ENCODE results near the gene NAV2.
A peak's percentile ranks its signal among the peaks of the same experiment; 100 is the strongest.

NAV2 gene

DNA sequence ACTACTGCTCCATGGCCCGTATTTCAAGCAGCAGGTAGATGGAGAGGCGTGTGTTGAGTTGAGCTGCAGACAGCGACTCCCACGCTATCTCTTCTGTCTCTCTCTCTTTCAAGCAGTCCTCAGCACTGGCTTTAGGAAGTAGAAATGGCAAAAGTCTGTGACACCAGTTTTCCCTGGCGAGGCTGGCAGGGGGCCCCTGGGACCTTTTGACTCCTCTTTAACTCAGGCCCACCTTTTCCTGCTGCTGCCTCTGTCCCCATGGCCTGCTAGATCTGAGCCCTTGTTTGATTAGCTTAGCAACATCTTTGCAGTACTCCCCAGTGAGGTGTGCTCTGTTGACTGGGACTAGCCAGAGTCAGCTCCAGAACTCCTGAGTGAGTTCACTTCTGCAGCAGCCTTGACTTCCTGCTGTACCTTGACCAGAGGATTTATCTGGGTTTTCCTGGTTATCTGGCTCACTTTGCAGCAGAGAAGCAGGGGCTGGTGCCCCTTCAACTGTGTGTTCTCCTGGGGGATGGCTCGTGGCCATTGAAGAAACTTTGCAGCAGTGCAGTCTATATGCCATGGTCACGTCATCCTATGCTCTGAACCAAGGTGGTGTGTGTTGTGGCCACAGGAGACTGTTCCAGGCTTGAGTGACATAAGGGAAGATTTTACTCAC is 263.8 kb downstream of the NAV2 start:
- no peak for DNase-seq (ENCODE audit: low spot score)

- no peak for DNase-seq (ENCODE audit: low spot score)
Measured at GRCh38 chr11:19977941-19978340, 265.3 kb downstream of the NAV2 start.

DNA sequence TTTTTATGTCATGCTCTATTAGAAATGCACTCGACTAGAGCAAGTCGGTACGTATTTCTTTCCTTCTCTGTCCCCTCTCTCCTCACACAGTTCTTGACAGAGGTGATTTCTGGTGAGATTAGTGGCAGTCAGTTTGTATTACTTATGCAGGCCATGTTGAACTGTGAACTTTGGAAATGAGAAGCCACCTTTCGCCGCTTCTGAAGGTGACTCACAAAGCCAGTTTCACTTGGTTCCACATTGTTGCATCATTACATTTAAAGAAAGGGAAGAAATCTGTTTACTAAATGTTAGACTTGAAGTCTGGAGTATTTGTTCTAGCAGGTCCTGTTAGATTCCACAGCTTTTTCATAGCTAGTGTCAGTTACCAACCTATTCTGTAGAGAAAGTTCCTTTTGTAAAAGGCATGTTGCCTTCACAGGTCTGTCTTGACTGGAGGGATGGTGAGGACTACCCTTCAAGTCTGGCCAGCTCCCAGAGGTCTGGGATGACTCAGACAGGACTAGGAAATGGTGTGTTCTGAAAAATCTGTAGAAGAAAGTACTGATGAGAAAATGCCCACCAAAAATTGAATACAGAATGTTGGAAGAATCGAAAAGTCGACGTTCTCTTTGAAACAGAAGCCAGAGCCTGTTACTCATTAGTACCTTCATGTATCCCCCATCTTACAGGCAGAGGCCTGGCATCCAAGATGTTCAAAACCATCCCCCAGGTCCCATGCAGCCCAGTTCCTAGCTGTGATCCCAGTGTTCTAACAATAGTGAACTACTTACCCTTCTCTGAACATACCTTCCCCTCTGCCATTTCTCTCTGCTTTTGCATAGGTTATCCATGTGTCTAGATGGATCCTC is 266.3 kb downstream of the NAV2 start:
- no peak for DNase-seq (ENCODE audit: low spot score)

GRCh38 chr11:19979519-19979845 is 266.8 kb downstream of the NAV2 start:
- no peak for DNase-seq (ENCODE audit: low spot score)

- no peak for DNase-seq (ENCODE audit: low spot score)
Measured at GRCh38 chr11:19980388-19980787, 267.8 kb downstream of the NAV2 start.

DNA sequence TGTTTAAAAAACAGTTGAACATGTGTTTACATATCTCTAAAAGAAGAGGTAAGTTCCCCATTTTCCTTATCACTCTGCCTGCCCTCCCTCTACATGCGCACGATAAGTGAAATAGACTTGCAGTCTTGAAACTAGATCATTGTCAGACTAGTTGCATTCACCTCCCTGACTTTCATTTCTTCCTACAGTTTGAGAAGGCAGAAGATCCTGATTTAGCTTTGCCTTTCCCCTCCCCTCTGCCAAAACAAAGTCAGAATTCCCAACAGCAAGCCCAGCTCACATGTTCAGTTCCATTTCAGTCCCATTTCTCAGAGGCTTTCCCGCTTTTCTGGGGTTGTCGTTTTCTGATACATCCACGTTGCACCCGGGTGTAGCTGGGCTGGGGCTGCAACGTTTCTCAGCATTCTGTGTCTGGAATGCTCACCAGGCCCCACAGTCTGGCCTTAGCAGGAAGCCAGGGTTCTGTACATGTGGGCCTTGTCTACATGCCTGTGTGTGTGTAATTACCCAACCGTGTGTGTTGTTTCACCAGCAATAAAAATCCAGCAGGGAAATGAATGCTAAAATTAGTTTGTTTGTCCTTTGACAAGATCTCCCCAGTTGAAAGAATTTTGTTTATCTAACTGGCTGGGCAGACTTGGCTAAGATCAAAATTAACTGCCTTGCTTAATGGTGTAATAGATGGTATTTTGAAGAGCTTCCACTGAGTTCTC is 268.5 kb downstream of the NAV2 start:
- DNase-seq (ENCODE audit: low spot score): no peak

GRCh38 chr11:19982774-19983495 is 270.3 kb downstream of the NAV2 start:
- DNase-seq (ENCODE audit: low spot score): no peak

DNA sequence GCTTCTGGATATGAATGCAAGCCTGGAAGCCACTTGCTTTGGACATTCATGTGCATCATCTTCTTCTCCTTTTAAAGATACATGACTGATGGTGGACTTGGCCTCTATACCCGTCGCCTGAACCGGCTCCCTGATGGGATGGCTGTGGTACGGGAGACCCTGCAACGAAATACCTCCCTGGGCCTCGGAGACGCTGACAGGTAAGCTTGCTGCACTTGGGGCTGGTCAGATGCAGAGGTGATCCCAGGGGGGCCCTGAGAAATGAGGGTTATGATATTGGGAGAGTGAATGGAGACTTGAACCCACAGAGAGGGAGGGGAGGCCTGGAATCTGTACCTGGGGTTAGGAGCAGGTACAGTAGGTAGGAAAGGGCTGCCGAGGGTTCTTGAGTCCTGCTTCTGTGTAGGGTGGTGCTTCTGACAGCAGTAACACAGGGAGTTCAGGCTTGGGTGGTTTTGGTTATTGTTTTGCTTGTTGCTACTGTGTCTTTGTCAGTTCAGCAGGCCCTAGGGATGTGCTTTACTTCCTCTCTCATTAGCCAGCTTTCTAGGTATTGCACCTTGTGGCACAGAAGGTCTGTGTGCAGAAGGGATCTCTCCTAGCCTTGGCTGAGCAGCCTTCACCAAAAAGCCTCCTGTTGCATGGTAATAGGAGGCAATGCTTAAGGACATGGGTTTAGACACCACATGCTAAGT is 271.6 kb downstream of the NAV2 start:
- no peak for DNase-seq (ENCODE audit: low spot score)

GRCh38 chr11:19985111-19985510 is 272.5 kb downstream of the NAV2 start:
- no peak for DNase-seq (ENCODE audit: low spot score)

DNA sequence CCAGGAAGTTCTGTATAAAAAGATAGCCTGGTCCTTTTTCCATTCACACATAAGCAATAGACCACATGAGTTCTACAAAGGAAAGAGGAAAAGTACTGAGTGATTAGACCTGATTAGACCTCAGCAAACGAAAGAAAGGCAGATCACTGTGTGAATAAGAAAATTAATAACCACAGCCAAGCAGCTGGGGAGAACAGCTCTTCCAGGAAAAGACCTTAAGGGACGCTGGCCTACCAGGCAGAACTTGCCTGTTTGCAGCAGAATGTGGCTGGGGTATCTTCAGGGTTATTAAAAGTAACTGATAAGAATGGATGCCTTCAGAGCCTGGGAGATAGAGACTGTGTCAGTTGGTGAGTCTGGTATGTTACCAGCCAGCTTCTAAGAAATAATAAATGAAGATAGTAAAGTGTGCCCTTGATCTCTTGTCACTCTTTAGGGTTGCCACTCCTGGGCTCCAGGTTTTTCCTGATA is 274.7 kb downstream of the NAV2 start:
- DNase-seq (ENCODE audit: low spot score): no peak

- peak; percentile 92 for DNase-seq (ENCODE audit: low spot score)
Measured at GRCh38 chr11:19988598-19988997, 276.0 kb downstream of the NAV2 start.

DNA sequence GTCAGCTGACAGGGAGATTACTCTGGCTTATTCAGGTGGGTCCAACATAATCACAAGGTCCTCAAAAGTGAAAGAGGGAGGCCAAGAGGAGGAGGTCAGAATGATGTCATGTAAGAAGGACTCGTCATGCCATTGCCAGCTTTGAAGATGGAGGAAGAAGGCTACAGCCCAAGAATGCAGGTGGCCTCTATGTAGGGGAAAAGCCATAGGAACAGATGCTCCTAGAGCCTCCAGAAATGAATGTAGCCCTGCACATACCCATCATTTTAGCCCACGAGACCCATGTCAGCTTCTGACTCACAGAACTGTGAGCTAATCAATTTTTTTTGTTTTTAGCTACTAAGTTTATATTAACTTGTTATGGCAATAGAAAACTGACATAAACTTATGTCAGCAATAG is 276.6 kb downstream of the NAV2 start:
- no peak for DNase-seq (ENCODE audit: low spot score)

GRCh38 chr11:19992162-19992561 is 279.5 kb downstream of the NAV2 start:
- no peak for DNase-seq (ENCODE audit: low spot score)

DNA sequence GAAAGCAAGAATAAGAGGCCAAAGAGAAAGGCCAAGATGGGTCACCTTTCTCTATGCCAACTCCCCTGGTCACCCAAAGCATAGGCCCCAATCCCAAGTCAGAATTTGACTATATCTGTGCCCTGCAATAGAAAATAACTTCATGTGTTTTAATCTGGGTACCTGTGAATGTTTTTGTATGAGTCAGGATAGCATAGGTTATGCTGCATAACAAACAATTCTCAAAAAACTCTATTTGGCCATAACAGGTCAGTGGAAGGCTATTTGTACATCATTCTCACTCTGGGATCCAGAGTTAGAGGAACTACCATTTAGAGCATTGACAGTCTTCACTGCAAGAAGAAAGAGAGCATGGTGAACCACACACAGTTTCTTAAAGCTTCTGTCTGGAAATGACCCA is 280.4 kb downstream of the NAV2 start:
- no peak for DNase-seq (ENCODE audit: low spot score)

DNA sequence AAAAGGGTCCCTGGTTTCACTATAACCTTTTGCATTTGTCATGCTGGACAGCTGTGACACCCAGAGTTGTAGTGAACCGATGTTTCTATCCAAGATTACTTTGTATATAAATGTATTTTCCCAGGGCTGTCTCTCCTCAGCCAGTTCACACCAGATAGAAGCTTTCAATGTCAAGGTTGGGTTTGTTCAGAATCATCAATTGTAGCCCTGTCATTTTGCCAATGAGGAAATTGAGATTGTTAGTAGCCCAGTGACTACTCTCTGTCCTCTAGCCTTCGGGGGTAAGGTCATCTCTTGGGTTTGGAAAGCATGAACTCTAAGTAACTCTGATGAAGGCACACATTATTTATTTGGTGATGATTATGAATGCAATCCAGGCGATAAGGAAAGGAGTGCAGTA is 282.0 kb downstream of the NAV2 start:
- DNase-seq (ENCODE audit: low spot score): no peak

DNA sequence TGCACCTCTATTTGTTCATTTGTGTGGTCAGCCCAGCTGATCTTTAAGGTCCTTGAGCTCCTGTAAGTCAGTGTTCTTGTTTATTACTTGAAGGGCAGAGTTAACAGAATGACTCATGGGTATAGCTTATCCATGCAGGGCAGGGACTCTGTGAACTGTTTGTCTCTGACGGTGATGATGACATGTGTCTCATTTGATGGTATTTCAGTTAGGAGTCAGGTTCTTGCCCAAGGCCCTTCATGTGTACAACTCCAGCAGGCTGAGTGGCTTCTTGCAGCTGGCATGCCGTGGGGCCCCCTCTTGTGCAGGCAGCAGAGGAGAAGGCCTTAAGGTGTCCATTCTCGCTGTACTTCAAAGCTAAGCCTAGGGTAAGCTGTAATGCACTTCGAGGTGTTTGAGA is 282.5 kb downstream of the NAV2 start:
- DNase-seq (ENCODE audit: low spot score): no peak

DNA sequence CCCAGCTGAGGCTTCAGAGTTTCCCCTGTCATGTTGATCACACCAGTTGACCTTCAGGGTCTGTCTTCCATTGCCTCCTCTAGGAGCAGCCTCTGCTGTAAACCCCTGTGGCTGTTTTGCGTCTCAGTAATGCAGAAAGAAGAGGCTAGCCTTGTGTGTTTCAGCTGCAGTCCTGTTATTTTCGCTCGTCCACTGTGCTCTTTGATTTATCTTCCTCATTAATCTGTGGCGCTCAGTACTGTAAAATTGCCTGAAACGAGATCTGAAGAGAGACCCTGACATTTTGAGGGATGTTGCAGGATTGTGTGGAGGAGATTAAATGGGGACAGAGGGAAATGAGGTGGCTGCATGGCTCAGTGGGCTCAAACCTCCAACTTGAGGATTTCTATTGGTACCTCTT is 283.9 kb downstream of the NAV2 start:
- no peak for DNase-seq (ENCODE audit: low spot score)

GRCh38 chr11:20000022-20000350 is 287.3 kb downstream of the NAV2 start:
- DNase-seq (ENCODE audit: low spot score): no peak

- DNase-seq (ENCODE audit: low spot score): peak; percentile 60
Measured at GRCh38 chr11:20000351-20001134, 287.9 kb downstream of the NAV2 start.

DNA sequence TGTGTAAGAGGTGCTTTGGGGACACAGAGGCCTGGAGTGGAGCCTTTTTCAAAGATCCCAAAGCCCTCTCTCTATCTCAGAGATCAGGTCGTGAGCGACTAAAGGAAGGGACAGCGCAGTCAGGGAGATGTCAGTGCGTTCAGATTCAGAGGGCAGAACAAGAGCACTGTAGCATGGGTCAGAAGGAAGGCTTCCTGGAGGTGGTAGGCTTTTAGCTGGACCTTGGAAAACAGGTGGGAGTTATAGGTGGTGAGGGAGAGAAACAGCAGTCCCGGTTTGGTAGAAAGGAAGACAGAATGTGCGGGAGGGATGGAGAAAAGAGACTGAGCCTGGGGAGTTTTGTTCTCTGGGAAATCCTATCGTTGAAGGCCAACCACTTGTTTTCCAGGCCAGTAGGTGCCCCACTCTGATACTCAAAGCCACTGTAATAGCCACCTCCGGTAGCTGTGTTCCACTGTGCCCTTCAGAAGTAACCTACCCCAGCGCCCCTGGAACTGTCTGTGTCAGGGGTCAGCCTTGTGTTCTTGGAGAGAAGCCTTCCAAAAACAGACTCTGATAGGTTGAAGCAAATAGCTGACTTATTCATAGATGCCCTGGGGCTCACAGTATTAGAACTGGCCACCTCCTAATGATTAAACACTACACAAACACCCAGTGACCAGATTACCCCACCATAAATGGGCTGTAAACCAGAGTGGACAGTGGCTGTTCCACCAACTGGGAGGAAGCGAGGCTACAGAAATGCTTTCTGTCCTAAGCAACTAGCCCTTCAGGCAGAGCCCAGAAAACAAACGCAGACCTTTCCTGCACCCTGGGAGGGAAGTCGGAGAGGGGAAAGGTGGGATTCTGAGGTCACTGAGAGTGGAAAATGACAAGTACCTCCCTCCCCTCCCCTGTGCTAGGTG is 289.9 kb downstream of the NAV2 start:
- no peak for DNase-seq (ENCODE audit: low spot score)

Measured in cerebellar cortex (tissue), 1 donor.